ENCODE measurements around the gene SELPLG. TPM values are rescaled to one million over a fixed set of nuclear protein-coding genes. Genes with fewer than 3 reads are reported as not detected.
A peak's percentile ranks its signal among the peaks of the same experiment; 100 is the strongest.

The SELPLG gene
- total and polyA plus RNA-seq, 2 experiments from 2014 or later, result 1.4 to 3.5 TPM

- TF ChIP-seq CTCF (IDR thresholded peaks at IDR 0.05; ENCODE audit: low read depth, low read length), result no peak
- H3K27ac ChIP-seq, result peak overlapping the region; percentile 70
- peak; percentile 34 to 61 for DNase-seq (ENCODE audit: low read depth in 1 of 2, low spot score in 1 of 2)
- H3K27me3 ChIP-seq, result no peaks in the 10 kb centered on the region
- H3K4me3 ChIP-seq, result no peak overlapping the region
- peaks cover 11% of the 10 kb centered on the region for H3K36me3 ChIP-seq
- H3K9me3 ChIP-seq (ENCODE audit: low read depth), result no peaks in the 10 kb centered on the region
- peaks cover 19% of the 10 kb centered on the region for H3K4me1 ChIP-seq (ENCODE audit: low read depth)
Observed at GRCh38 chr12:108640802-108641445, 7.2 kb upstream of the SELPLG start.

- Histone ChIP-seq H3K4me3 (no peak overlapping the region), H3K27ac (no peak overlapping the region), H3K27me3 (no peaks in the 10 kb centered on the region), H3K4me1 (ENCODE audit: low read depth) (peaks cover 33% of the 10 kb centered on the region), H3K9me3 (ENCODE audit: low read depth) (no peaks in the 10 kb centered on the region), H3K36me3 (no peaks in the 10 kb centered on the region)
- no peak for TF ChIP-seq CTCF (IDR thresholded peaks at IDR 0.05; ENCODE audit: low read depth, low read length)
- no peak for DNase-seq (ENCODE audit: low read depth in 1 of 2, low spot score in 1 of 2)
Observed at GRCh38 chr12:108638997-108639822, 5.5 kb upstream of the SELPLG start.

- peak; percentile 1 for TF ChIP-seq CTCF (IDR thresholded peaks at IDR 0.05; ENCODE audit: low read depth, low read length)
- peak in 1 of 2 donors; percentile 43 for DNase-seq (ENCODE audit: low read depth in 1 of 2, low spot score in 1 of 2)
- Histone ChIP-seq H3K27ac (peak overlapping the region; percentile 18), H3K4me1 (ENCODE audit: low read depth) (peaks cover 39% of the 10 kb centered on the region), H3K36me3 (no peaks in the 10 kb centered on the region), H3K9me3 (ENCODE audit: low read depth) (no peaks in the 10 kb centered on the region), H3K4me3 (no peak overlapping the region), H3K27me3 (no peaks in the 10 kb centered on the region)
Observed at GRCh38 chr12:108638141-108638827, 4.6 kb upstream of the SELPLG start.

- Histone ChIP-seq H3K9me3 (ENCODE audit: low read depth) (no peaks in the 10 kb centered on the region), H3K4me3 (no peak overlapping the region), H3K27ac (no peak overlapping the region), H3K4me1 (ENCODE audit: low read depth) (peaks cover 39% of the 10 kb centered on the region), H3K27me3 (no peaks in the 10 kb centered on the region), H3K36me3 (no peaks in the 10 kb centered on the region)
- TF ChIP-seq CTCF (IDR thresholded peaks at IDR 0.05; ENCODE audit: low read depth, low read length), result no peak
- DNase-seq (ENCODE audit: low read depth in 1 of 2, low spot score in 1 of 2), result no peak
Observed at GRCh38 chr12:108637222-108637971, 3.7 kb upstream of the SELPLG start.

Data from cardiac muscle cell (in vitro differentiated cells and primary cell).